Spleen (tissue), 11 donors: ENCODE data around the gene BSND. TPM values are rescaled to one million over a fixed set of nuclear protein-coding genes. Genes with fewer than 3 reads are reported as not detected.

Experiments
- DNase-seq: peaks from one replicate; pipeline ENCODE4 v3.0.0-alpha.2; 2020
- H3K27ac ChIP-seq, 8 donors: fragments of 200-600 bp; sonication (generic) in 7 of 8; 1 replicate in 4 of 8; 2 replicates in 4 of 8; pipeline versions ENCODE4 v1.5.0 to v1.8.0; 2016 to 2021; ENCODE audit warnings: inconsistent platforms in 4 of 8, mild to moderate bottlenecking in 4 of 8, moderate library complexity in 1 of 8
- H3K27me3 ChIP-seq, 7 donors: fragments of 200-600 bp; sonication (generic) in 6 of 7; replicated peaks in 1 of 7; 1 replicate in 4 of 7; 2 replicates in 3 of 7; pipeline versions ENCODE4 v1.5.0 to v1.8.0; 2016 to 2021; ENCODE audit warnings: inconsistent platforms in 3 of 7, mild to moderate bottlenecking in 1 of 7
- H3K36me3 ChIP-seq, 6 donors: fragments of 200-600 bp; sonication (generic) in 5 of 6; 1 replicate in 4 of 6; 2 replicates in 2 of 6; pipeline versions ENCODE4 v1.5.0 to v1.8.0; 2016 to 2021; ENCODE audit warnings: inconsistent platforms in 2 of 6
- H3K4me1 ChIP-seq, 6 donors: fragments of 200-600 bp; sonication (generic) in 5 of 6; 1 replicate in 3 of 6; 2 replicates in 3 of 6; pipeline versions ENCODE4 v1.5.0 to v1.8.0; 2016 to 2021; ENCODE audit warnings: inconsistent platforms in 3 of 6
- H3K4me3 ChIP-seq, 8 donors: fragments of 200-600 bp; sonication (generic) in 7 of 8; 1 replicate in 4 of 8; 2 replicates in 4 of 8; pipeline versions ENCODE4 v1.5.0 to v1.8.0; 2016 to 2021; ENCODE audit warnings: inconsistent platforms in 4 of 8, mild to moderate bottlenecking in 4 of 8, moderate library complexity in 2 of 8
- H3K9me3 ChIP-seq, 8 donors: fragments of 200-600 bp; sonication (generic) in 7 of 8; 1 replicate in 4 of 8; 2 replicates in 4 of 8; pipeline versions ENCODE4 v1.5.0 to v1.8.0; 2016 to 2021; ENCODE audit warnings: inconsistent platforms in 4 of 8
- CTCF ChIP-seq, 11 experiments: fragments of 200-600 bp in 7 of 11; fragments of 450-650 bp in 4 of 11; sonication (generic) in 4 of 11; IDR thresholded peaks in 8 of 11; conservative IDR thresholded peaks in 3 of 11; 1 replicate in 7 of 11; 2 replicates in 4 of 11; pipeline versions ENCODE4 v1.4.0 to v1.8.0; 2016 to 2021; ENCODE audit warnings: antibody characterized with exemption in 11 of 11, inconsistent platforms in 4 of 11, mild to moderate bottlenecking in 1 of 11
- POLR2A ChIP-seq, 3 donors: fragments of 450-650 bp; IDR thresholded peaks; one replicate each; pipeline ENCODE4 v1.5.1; 2017; ENCODE audit warnings: antibody characterized with exemption in 3 of 3, mild to moderate bottlenecking in 1 of 3
- POLR2AphosphoS5 ChIP-seq, 3 donors: sonication (generic); formaldehyde crosslinking; IDR thresholded peaks; one replicate each; pipeline ENCODE4 v1.5.1; 2017; ENCODE audit warnings: antibody characterized with exemption in 3 of 3
- WGBS, 5 donors: extraction: QIAGEN DNeasy Blood & Tissue Kit in 3 of 5; methylation state at CpG; one replicate each; pipeline versions ENCODE4 v1.1.5 to v1.1.7; 2013 to 2018; 5-methylcytosine and 5-hydroxymethylcytosine counted together
- intact Hi-C: fragments of 100-400 bp; cut with DNase I; formaldehyde crosslinking; loops from one replicate; pipeline ENCODE4 v1.15.0; 2023; ENCODE audit warnings: low total_unique reads
- polyA plus RNA-seq, 3 donors: library from polyadenylated mRNA; stranded (reverse); fragments of 200-250 nt; gene quantifications; one replicate each; pipeline ENCODE4 v1.2.1, GENCODE V29; 2013
- total RNA-seq, 7 donors: library from RNA; depleted of rRNA in 3 of 7; stranded (reverse); fragments of >200 nt in 3 of 7; fragmentation: NEBNext Ultra II Directional in 4 of 7; extraction: Animal tissue kit (Norgen Biotek cat#: 25700) in 4 of 7; gene quantifications; one replicate each; pipeline versions ENCODE4 v1.1.0 to v1.2.1, GENCODE V29; 2016 to 2021
- donor health status: healthy with polysubstance abuse.
- donor health status: DM: no; HTN: no; CAD: no; lungs with moderate emphysema.
- donor health status: DM: no; HTN: no; CAD: no.
- donor health status: Bipolar disorder and iron deficiency.
- donor health status: healthy.
- donor health status: DM: no; HTN: no; CAD: no.
- donor health status: DM: yes; HTN: yes; CAD: no.

The BSND gene
- total and polyA plus RNA-seq, 10 donors, result 0.02 to 0.20 (median 0.09) TPM; not detected in 5

DNA sequence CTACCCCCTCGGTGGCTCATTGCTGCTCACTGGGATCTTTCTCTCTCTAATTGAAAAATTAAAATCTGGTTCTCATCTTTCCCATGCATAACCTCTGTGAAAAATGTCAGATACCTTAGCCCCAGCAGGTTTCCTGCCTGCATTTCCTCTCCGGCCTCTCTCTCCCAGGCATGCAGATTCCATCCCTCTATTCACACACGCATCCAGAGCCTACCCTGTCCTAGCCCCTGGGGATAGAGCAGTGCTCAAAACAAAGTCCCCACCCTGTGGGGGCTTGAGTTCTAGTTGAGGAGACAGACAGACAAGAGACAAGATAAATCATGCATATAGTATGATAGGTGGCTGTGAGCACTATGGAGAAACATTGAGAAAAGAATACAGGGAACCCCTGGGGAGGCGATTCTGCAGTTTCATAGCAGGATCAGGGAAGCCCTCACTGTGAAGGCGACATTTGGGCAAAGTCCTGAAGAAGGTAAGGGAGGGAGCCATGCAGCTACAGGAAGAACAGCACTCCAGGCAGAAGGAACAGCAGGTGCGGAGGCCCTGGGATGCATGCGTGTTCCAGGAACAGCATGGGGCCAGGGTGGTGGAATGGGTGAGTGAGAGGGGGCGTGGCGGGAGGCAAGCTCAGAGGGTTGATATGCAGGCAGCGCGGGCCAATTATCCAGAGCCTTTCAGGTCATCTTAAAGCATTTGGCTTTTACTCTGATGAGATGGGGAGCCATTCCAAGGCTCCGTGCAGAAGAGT is 3.5 kb upstream of the BSND start:
- TF ChIP-seq POLR2A (IDR thresholded peaks at IDR 0.05) (no peak), CTCF (IDR thresholded peaks at IDR 0.05 in 8 of 11, conservative IDR thresholded peaks at IDR 0.05 in 3 of 11) (no peak), POLR2AphosphoS5 (IDR thresholded peaks at IDR 0.05) (no peak)
- no peak overlapping the region for H3K27ac ChIP-seq
- peaks cover 0 to 53% (median 17%) of the 10 kb centered on the region in 7 donors for H3K27me3 ChIP-seq
- peaks cover 5 to 22% (median 14%) of the 10 kb centered on the region in 6 donors for H3K4me1 ChIP-seq
- WGBS, 5 donors, result 64 to 75% (median 66%) methylated on average over 12 of the region's 12 CpGs
- intact Hi-C loops, result loop anchor here (5.0 kb wide), 1 partner anchor 43 kb away; no protein-coding TSS in a partner anchor
- H3K36me3 ChIP-seq, result no peaks in the 10 kb centered on the region
- DNase-seq, result no peak
- H3K9me3 ChIP-seq, result no peaks in the 10 kb centered on the region
- H3K4me3 ChIP-seq, result no peak overlapping the region

DNA sequence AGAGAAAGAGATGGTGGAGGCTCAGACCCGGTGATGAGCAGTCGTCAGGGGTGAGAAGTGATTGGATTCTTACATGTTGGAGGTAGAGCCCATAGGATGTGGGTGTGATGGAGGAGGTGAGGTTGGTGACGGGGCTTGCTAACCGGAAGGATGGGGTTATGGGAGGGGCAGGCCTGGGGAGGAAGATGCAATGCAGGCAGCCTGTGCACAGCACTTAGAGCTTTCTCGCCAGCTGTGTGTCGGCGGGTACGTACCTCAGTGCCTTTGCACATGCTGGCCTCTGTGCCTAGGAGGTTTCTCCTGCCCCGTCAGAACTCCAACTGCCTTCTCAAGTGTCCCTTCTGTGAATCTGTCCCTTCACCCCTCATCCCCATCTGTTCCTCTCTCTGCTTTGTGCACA is 2.9 kb upstream of the BSND start:
- DNase-seq, result no peak
- intact Hi-C loops, result loop anchor here (5.0 kb wide), 1 partner anchor 44 kb away; no protein-coding TSS in a partner anchor
- Histone ChIP-seq H3K9me3 (no peaks in the 10 kb centered on the region), H3K4me3 (peak overlapping the region in 1 of 8 donors; percentile 46), H3K4me1 (peaks cover 5 to 22% (median 14%) of the 10 kb centered on the region in 6 donors), H3K27me3 (peaks cover 0 to 60% (median 17%) of the 10 kb centered on the region in 7 donors), H3K27ac (no peak overlapping the region), H3K36me3 (no peaks in the 10 kb centered on the region)
- 53 to 70% (median 63%) methylated on average over 9 of the region's 9 CpGs for WGBS, 5 donors
- no peak for TF ChIP-seq POLR2A (IDR thresholded peaks at IDR 0.05)
- no peak for TF ChIP-seq POLR2AphosphoS5 (IDR thresholded peaks at IDR 0.05)
- no peak for TF ChIP-seq CTCF (IDR thresholded peaks at IDR 0.05 in 8 of 11, conservative IDR thresholded peaks at IDR 0.05 in 3 of 11)

DNA sequence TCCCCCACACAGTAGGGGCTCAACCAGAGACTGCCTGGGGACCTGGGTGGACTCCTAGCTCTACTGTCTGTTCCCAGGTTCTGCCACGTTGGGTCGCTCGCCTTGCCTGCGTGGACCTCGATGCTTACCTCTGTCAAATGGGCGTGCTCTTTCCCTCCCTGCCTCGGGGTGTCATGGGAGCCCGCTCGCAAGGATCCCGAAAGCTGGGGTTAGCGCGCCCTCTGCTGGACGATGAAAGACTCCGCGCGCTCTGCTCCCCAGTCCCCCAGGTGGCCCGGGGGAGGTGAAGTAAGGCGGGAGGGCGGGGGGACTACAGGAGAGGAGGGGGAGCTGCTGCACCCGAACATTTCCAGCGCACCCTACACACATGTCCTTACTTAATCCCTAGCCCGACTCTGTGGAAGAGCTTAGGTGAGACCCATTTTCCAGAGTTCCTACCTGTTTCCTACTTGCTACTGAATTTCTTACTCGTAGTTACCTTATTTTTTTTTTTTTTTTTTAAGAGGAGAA is 2.3 kb upstream of the BSND start:
- Histone ChIP-seq H3K27ac (no peak overlapping the region), H3K9me3 (no peaks in the 10 kb centered on the region), H3K27me3 (peaks cover 0 to 63% (median 17%) of the 10 kb centered on the region in 7 donors), H3K36me3 (no peaks in the 10 kb centered on the region), H3K4me3 (peak overlapping the region in 2 of 8 donors; percentile 1 to 46), H3K4me1 (peaks cover 5 to 22% (median 14%) of the 10 kb centered on the region in 6 donors)
- DNase-seq, result peak; percentile 91
- TF ChIP-seq CTCF (IDR thresholded peaks at IDR 0.05 in 8 of 11, conservative IDR thresholded peaks at IDR 0.05 in 3 of 11), result peak; percentile 54 to 88 (median 80)
- peak in 2 of 3 donors; percentile 12 to 19 for TF ChIP-seq POLR2AphosphoS5 (IDR thresholded peaks at IDR 0.05)
- TF ChIP-seq POLR2A (IDR thresholded peaks at IDR 0.05), result no peak
- 2 to 4% (median 3%) methylated on average over 23 of the region's 23 CpGs for WGBS, 5 donors
- intact Hi-C loops, result loop anchor here (5.0 kb wide), 1 partner anchor 44 kb away; no protein-coding TSS in a partner anchor
